ENCODE measurements around the gene KIF11. TPM values are rescaled to one million over a fixed set of nuclear protein-coding genes. Genes with fewer than 3 reads are reported as not detected.

The KIF11 gene
- total and polyA plus RNA-seq, 2 of the 13 experiments (the other 11 are each of a cell fraction or from before 2014, with no cell fraction given) = 8.7 to 38.4 TPM

- TF ChIP-seq, protein P1, sequence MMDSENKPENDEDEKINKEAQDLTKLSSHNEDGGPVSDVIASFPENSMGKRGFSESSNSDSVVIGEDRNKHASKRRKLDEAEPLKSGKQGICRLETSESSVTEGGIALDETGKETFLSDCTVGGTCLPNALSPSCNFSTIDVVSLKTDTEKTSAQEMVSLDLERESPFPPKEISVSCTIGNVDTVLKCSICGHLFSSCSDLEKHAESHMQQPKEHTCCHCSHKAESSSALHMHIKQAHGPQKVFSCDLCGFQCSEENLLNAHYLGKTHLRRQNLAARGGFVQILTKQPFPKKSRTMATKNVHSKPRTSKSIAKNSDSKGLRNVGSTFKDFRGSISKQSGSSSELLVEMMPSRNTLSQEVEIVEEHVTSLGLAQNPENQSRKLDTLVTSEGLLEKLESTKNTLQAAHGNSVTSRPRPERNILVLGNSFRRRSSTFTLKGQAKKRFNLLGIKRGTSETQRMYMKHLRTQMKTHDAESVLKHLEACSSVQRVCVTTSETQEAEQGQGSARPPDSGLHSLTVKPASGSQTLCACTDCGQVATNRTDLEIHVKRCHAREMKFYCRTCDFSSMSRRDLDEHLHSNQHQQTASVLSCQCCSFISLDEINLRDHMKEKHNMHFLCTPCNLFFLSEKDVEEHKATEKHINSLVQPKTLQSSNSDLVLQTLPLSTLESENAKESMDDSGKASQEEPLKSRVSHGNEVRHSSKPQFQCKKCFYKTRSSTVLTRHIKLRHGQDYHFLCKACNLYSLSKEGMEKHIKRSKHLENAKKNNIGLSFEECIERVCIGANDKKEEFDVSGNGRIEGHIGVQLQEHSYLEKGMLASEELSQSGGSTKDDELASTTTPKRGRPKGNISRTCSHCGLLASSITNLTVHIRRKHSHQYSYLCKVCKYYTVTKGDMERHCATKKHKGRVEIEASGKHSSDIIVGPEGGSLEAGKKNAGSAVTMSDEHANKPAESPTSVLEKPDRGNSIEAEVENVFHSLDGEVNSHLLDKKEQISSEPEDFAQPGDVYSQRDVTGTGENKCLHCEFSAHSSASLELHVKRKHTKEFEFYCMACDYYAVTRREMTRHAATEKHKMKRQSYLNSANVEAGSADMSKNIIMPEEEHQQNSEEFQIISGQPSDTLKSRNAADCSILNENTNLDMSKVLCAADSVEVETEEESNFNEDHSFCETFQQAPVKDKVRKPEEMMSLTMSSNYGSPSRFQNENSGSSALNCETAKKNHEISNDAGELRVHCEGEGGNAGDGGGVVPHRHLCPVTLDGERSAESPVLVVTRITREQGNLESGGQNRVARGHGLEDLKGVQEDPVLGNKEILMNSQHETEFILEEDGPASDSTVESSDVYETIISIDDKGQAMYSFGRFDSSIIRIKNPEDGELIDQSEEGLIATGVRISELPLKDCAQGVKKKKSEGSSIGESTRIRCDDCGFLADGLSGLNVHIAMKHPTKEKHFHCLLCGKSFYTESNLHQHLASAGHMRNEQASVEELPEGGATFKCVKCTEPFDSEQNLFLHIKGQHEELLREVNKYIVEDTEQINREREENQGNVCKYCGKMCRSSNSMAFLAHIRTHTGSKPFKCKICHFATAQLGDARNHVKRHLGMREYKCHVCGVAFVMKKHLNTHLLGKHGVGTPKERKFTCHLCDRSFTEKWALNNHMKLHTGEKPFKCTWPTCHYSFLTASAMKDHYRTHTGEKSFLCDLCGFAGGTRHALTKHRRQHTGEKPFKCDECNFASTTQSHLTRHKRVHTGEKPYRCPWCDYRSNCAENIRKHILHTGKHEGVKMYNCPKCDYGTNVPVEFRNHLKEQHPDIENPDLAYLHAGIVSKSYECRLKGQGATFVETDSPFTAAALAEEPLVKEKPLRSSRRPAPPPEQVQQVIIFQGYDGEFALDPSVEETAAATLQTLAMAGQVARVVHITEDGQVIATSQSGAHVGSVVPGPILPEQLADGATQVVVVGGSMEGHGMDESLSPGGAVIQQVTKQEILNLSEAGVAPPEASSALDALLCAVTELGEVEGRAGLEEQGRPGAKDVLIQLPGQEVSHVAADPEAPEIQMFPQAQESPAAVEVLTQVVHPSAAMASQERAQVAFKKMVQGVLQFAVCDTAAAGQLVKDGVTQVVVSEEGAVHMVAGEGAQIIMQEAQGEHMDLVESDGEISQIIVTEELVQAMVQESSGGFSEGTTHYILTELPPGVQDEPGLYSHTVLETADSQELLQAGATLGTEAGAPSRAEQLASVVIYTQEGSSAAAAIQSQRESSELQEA (CRISPR knock-in tag; IDR thresholded peaks at IDR 0.05; ENCODE audit: not compliant biosample characterization) = peak; percentile 72
- TF ChIP-seq TFE3 (CRISPR knock-in tag; IDR thresholded peaks at IDR 0.05) = no peak
- no peak for TF ChIP-seq ZNF207 (IDR thresholded peaks at IDR 0.05; ENCODE audit: borderline replicate concordance)
- TF ChIP-seq ZNF225 (CRISPR knock-in tag; IDR thresholded peaks at IDR 0.05) = peak; percentile 59; the same call in 1 of the 2 replicates
- no peak for TF ChIP-seq ZNF121 (CRISPR knock-in tag; IDR thresholded peaks at IDR 0.05)
- TF ChIP-seq RXRA (CRISPR knock-in tag; IDR thresholded peaks at IDR 0.05) = no peak
- peak; percentile 7; the same call in 1 of the 2 replicates for TF ChIP-seq ARID2 (CRISPR knock-in tag; IDR thresholded peaks at IDR 0.05; ENCODE audit: borderline replicate concordance)
- TF ChIP-seq, protein P2, sequence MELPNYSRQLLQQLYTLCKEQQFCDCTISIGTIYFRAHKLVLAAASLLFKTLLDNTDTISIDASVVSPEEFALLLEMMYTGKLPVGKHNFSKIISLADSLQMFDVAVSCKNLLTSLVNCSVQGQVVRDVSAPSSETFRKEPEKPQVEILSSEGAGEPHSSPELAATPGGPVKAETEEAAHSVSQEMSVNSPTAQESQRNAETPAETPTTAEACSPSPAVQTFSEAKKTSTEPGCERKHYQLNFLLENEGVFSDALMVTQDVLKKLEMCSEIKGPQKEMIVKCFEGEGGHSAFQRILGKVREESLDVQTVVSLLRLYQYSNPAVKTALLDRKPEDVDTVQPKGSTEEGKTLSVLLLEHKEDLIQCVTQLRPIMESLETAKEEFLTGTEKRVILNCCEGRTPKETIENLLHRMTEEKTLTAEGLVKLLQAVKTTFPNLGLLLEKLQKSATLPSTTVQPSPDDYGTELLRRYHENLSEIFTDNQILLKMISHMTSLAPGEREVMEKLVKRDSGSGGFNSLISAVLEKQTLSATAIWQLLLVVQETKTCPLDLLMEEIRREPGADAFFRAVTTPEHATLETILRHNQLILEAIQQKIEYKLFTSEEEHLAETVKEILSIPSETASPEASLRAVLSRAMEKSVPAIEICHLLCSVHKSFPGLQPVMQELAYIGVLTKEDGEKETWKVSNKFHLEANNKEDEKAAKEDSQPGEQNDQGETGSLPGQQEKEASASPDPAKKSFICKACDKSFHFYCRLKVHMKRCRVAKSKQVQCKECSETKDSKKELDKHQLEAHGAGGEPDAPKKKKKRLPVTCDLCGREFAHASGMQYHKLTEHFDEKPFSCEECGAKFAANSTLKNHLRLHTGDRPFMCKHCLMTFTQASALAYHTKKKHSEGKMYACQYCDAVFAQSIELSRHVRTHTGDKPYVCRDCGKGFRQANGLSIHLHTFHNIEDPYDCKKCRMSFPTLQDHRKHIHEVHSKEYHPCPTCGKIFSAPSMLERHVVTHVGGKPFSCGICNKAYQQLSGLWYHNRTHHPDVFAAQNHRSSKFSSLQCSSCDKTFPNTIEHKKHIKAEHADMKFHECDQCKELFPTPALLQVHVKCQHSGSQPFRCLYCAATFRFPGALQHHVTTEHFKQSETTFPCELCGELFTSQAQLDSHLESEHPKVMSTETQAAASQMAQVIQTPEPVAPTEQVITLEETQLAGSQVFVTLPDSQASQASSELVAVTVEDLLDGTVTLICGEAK (IDR thresholded peaks at IDR 0.05) = no peak
- TF ChIP-seq, protein P2 (CRISPR knock-in tag; IDR thresholded peaks at IDR 0.05) = 0 out of 2 replicates have a peak, but pooled peaks have one; percentile 4
- peak; percentile 77; the same call in 1 of the 2 replicates for TF ChIP-seq ZNF776 (CRISPR knock-in tag; IDR thresholded peaks at IDR 0.05)
Observed at GRCh38 chr10:92573091-92573797, 19.7 kb upstream of the KIF11 start (continued).

All from HepG2 (cell line).